ENCODE data around the gene GRIFIN. TPM values are rescaled to one million over a fixed set of nuclear protein-coding genes. Genes with fewer than 3 reads are reported as not detected.
"Not testable (repeated sequence)": the region's sequence is repeated elsewhere in the genome, so short reads cannot be mapped to it uniquely, and the experiment has no call there.

Gene GRIFIN
- polyA plus RNA-seq, 10 donors, result not detected

DNA sequence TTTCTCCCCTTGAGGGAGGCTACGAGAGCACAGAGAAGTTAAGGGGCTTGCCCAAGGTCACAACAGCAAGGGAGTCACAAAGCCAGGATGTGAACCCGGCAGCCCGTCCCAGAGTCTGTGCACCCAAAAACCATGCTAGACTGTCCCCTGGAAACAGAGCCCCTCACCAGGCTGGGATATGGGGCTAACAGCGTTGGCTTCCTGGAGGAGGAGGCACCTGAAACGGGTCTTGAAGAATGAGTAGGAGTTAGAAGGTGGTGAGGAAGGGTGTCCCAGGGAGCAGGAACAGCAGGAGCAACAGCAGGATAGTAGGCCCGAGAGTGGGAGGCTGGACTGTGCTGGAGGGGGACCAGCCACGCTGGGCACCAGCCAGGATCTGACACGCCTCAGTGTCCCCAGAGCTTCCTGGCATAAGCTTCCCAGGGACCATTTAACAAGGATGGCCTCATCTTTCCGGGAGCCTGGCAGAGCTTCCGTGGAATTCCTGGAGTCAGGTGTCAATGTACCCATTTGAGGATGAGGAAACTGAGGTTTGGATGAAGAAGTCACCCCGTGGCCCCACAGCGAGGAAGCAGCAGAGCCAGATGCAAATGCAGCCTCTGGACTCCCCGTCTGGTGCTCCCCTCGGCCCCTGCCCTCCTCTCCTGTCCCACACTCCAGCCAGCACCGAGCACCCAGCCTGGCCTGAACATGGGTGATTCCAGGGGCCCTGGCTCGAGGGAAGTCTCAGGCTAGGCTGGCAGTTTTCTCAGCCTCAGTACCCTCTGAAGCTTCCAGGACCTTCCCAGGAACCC lies 3.3 kb upstream of the GRIFIN start:
- DNase-seq, result no peak

DNA sequence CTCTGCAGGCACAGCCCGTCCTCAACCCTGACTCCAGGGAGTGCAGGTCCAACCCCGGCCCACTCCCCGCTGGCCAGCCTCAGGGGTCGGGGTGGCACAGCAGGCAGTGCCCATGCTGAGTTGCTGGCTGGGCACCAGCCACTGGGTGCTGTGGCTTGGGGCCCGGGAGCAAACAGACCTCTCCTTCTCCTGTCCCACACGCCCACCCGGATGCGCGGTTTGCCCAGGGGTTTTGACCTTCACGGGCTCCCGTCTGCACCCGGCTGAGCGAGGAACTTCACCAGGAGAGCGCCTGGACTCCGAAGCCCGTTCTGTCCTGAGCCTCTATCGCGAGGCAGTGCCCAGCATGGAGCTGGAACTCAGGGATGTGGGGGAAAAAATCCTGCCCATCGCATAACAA lies 2.6 kb upstream of the GRIFIN start:
- DNase-seq, result peak in 1 of 3 donors; percentile 45

DNA sequence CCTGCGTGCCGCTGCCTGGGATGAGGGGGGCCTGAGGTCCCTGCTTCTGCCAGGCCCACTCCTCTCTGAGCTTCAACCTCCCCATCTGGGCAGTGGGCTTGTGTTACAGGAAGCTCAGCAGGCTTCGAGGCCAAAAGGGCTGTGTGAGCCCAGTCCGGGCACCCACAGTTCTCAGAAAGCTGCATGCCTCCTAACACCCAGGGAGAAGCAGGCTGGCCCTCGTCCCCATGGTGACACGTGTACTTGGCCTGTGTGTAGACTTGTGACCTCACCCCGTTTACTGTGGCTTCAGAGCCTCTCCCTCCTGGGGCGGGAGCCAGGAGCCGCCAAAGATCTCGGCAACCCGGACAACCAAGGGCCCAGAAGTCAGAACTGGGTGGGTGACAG lies 2.2 kb upstream of the GRIFIN start:
- peak in 2 of 3 donors; percentile 66 to 72 for DNase-seq

DNA sequence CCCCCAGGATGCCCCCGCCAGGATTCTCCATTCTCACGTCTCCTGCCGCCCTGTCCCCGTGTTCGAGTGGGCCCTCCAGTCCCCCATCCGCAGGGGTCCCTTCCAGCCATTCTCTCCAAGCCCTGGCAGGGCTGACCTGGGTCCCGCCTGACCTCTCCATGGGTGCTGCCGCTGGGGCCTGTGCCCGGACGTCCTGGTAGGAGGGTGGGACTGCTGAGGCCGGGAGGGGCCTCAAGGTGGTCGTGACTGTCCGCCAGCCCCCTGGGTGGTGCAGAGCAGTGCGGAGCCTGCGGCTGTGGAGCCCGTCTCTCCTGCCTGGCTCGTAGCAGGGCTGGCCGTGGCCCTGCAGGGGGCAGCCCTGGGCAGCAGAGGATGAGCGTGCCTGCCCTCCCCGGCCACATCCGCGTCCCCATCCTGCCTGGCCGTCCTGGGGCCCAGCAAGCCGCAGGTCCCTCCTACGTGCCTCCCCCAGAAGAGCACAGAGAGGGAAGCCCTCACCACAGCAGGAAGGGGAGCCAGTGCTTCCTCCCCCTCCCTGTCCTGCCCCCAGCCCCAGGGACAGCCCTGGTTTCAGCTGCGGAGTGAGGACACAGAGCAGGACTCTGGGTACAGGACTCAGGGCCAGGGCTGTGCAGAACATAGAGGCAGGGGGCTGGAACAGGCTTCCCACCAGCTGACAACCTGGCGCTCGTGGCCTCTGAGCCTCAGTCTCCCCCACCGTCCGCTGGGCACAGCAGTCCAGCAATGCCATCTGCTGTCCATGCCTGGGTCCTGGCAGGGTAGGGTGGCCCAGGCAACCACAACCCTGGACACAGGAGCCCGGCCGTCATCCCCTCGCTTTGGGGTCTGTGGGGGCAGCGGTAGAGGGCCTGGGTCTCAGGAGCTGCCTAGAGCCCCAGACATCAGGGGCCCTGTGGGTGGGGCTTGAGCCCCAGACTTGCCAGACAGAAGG lies 1.5 kb upstream of the GRIFIN start:
- peak in 1 of 3 donors; percentile 81 for DNase-seq

DNA sequence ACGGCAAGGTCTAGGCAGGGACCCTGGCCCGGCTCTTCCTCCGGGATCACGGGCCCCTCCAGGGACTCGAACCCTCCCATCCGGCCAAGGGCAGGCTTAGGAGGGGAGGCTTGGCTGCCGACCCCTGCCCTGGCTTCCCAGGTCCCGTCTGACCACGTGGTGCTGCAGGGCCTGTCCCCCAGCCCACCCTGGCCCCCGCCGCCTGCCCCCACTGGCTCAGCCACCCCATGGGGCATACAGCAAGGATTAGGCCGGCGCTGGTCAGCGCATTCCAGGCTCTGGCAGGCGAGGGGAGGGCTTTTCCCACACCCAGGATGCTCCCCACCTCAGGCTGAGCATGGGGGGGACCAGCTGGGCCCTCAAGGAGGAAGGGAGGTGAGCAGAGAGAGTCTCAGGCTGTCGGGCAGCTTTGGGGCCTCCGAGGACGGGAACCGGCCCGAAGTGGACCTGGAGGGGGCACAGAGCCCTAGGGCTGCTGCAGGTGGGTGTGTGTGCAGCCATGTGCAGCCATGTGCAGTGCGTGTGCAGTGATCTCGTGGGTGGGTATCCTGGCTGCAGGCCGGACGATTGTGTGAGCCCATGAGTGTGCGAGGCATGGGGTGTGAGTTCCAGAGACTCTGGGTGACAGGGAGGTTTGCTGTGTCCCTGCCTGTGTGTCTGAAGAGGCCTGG lies 713 bp upstream of the GRIFIN start:
- DNase-seq, result peak in 1 of 3 donors; percentile 13

DNA sequence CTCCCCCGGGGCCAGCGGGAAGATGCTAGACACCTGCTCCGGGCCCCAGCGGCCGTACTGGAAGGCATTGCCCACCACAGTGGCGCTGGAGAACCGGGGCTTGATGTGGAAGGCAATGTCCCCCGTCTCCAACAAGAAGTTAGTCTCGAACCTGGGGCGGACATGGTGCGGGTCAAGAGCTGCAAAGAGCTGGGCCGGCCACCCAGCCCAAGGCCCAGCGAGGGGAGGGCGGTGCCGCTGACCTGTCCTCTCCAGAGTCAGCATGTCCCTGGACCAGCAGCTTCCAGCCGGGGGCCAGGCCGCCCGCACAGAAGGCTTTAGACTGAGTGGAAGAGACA lies 551 bp downstream of the GRIFIN start:
- DNase-seq, result peak in 1 of 3 donors; percentile 11

DNA sequence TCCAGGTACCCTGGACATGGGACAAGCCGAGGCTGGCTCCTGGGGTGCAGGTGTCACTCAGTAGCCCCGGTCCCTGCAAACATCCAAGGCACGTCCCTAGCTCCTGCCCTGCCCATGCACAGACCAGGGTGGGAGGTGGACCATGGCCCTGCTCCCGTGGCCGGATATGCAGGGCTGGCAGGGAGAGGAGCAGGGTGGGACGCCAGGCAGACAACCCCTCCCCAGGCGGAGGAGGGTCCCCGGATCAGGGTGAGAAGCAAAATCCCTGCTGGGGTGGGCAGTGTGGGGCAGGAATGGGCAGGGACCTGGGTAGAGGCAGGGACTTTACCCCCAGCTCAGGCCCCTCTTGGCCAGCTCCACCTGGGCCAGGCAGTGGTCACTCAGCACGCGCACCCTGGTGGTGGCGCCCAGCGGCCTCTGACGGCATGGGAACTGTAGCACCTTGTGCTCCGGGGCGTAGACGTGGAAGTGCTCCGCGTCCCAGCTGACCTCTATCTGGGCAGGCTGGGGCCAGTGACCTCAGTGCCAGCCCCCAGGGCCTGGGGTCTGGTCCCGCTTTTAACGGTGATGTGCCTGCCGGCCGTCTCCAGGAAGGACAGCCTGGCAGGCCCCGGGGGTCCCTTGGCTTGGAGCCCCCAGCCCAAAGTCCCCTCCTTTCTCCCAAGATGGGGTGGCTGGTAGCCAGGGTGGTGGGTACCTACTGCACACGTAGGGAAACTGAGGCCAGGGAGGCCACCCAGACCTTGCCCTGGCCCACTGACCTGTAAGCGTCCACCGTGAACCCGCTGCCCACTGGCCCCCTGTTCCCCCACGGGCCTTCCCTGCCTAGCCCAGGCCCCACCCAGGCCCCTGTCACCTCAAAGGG lies 1.2 kb downstream of the GRIFIN start:
- DNase-seq, result peak in 1 of 3 donors; percentile 18

DNA sequence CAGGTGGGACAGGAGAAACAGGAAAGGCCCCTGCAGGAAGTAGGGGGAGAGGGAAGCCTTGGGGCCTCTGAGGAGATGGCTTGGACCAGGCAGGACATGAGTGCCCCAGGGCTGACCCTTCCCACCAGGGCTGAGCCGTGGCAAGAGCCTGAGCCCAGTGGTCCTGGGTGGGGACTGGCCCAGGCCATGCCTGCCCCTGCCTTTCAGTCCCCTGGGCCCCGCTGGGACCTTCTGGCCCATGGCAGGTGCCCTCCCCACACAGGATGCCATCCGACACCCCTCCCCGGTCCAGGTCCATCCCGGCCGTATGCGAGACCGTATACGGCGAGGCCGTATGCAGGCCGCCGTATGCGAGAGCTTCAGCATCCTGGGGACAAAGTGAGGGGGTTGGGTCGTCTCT lies 2.0 kb downstream of the GRIFIN start:
- no peak for DNase-seq

DNA sequence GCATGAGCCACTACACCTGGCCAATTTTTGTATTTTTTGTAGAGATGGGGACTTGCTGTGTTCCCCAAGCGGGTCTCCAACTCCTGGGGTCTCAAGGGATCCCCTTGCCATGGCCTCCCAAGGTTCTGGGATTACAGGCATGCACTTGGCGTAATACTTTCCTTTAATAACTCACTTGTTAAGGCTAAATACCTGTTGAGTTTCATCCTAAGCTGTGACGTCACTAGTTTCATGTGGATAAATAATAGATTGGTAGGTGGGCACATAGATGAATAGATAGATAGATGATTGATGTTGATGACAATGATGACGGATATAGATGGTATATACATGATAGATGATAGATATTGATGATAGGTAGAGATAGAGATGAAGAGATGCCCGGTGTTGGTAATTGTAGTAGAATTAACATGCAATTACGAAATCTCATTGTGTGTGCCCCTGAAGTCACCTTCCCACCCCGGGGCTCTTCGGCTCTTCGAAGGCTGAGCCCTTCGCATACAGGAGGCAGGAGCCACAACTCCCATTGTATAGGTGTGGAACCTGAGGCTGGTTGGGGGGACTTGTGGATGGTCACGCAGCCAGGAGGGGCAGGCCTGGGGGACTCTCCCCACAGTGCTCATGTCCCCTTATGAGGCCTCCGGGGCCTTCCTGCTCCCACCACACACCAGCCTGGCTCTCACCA lies 2.6 kb downstream of the GRIFIN start:
- no peak for DNase-seq

DNA sequence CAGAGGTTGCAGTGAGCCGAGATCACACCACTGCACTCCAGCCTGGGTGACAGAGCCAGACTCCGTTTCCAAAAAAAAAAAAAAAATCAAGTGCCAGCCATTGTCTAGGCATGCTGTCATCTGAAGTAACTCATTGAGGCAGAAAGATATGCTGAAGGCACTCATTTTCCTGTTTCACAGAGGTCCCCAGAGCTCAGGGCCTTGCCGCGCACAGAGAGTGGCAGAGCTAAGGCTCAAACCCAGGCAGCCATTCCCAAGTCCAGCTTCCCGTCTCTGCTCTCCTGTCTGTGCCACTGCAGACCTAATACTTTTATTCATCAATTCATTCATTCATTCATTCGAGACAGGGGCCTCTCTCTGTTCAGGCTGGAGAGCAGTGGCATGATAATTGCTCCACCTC lies 3.5 kb downstream of the GRIFIN start:
- no peak for DNase-seq

DNA sequence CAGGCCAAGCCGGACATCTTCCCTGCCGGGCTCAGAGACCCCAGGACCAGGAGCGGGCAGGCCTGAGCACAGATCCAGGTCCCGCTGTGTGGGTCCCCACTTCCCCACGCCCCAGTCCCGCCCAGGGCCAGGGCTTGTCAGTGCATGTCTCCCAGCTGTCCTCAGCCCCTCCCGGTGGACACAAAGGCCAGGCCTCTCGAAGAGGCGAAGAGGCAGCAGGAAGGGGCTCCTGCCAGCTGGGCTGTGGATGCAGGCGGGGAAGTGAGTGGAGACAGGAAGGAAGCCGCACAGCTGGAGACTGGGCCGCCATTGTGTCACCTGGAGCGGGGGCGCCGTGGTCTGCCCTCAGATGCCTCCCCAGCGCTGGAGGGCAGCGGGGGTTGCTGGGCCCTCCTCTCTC lies 4.8 kb downstream of the GRIFIN start:
- peak in 1 of 3 donors; percentile 80 for DNase-seq

DNA sequence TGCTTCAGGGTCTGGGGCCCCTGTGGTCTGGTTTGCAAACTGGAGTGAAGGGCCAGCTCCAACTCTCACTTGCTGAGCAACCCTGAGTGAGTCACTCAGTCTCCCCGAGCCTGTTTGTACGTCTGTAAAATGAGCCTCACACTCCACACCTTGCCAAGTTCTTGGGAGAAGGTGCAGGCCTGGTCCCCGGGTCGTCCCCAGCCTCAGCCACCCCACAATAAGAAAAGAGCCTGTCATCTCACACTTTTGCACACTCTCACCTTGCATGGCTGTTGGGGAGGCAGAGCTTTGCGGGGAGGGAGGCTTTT lies 5.2 kb downstream of the GRIFIN start:
- peak in 1 of 3 donors; percentile 37 for DNase-seq

DNA sequence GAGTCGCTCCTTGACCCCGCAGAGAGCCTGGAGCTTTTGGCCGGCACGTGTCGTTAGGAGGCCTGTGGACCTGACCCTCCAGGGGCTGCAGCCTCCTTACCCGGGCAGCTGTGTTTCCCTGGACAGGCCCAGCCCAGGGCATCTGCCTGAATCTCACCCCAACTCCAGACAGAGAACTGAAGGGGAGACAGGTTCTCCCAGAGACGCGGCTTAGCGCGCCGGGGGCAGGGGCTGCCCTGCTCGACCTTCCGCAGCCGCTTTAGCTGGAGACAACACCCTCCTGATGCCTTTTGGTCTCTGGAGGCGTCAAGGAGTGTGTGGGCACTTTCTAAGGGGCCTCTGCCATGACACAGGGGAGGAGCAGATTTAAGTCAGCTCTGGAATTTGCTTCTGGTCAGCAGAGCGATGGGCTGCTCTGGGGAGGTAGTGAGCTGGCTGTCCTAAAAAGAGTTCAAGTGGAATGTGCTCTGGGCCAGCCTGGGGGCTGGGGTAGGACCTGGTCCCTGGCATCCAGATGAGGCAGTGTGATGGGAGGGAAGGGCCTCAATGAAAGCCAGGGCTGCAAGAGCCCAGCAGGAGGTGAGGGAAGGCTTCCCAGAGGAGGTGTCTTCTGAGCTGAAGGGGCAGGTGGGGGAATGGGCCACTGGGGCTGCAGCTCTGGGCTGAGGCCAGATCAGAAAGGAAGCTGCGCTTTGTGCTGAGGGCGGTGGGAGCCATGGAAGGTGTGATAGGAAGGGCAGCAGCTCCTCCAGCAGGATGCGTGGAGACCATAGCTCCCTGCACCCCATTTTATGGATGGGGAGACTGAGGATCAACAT lies 5.8 kb downstream of the GRIFIN start:
- DNase-seq, result no peak

DNA sequence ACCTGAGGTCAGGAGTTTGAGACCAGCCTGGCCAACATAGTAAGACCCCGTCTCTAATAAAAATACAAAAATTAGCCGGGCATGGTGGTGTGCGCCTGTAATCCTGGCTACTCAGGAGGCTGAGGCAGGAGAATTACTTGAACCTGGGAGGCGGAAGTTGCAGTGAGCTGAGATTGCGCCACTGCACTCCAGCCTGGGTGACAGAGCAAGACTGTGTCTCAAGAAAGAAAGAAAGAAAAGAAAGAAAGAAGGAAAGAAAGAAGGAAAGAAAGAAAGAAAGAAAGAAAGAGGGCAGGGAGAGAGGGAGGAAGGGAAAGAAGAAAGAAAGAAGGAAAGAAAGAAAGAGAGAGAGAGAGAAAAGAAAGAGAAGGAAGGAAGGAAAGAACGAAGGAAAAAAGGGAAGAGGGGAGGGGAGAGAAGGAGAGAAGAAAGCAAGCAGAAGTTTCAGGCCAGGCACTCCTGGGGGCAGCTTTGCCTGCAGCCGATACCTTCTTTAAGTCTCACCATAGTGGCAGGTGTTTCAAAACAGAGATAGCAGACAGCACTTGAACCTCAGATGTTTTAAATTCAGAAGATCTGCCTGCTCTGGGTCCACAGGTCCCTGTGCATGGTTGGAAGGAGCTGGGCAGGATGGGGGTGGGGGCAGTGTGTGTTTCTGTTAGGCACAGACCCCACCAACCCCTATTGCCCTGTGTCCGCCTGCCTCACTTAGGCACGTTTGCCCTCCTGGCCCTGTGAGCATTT lies 6.6 kb downstream of the GRIFIN start:
- DNase-seq, result not testable (repeated sequence)

DNA sequence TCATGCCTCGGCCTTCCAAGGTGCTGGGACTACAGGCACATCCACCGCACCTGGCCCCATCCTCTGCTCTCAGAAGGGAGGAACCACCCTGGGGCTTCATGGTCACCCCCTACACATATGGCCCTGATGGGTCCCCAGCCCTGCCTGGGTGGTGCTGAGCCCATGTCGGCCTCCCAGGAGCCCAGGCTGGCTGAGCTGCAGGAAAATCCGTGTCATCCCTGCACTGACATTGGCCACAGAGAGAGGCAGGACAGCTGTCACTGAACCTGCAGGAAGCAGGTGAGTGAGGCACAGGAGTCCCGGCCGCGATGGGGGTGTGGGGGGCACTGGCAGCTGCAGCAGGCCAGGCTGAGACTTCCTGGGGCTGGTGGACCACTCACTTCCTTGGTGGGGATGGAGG lies 8.0 kb downstream of the GRIFIN start:
- DNase-seq, result no peak

DNA sequence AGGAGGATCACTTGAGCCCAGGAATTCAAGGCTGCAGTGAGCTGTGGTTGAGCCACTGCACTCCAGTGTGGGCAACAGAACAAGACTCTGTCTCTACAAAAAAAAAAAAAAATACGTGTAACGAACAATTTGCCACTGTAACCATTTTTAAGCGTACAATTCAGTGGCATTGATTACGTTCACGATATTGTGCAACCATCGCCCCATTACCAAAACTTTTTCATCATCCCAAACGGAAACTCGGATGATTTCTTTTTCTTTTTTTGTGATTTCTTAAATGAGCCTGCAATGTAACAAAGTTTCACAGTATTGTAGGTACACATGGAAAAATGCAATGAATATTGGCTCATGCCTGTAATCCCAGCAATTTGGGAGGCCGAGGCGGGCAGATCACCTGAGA lies 9.5 kb downstream of the GRIFIN start:
- no peak for DNase-seq

DNA sequence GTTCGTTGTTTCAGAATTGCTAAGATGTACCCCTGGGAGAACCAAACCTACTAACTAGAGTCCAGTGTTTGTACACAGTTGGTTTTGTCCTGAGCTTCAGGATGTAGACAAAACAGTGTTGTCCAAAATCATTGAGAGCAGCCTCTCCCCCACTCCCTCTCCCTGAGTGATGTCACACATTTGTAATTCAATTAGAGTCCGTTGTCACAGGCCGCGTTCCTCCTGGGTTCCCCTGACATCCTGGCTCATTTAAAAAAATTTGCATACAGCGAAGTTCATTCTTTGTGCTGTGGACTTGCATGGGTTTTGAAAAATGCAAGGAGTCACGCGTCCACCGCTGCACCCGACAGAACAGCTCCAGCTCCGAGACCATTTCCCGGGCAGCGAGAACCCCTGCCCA lies 10.3 kb downstream of the GRIFIN start:
- DNase-seq, result no peak

DNA sequence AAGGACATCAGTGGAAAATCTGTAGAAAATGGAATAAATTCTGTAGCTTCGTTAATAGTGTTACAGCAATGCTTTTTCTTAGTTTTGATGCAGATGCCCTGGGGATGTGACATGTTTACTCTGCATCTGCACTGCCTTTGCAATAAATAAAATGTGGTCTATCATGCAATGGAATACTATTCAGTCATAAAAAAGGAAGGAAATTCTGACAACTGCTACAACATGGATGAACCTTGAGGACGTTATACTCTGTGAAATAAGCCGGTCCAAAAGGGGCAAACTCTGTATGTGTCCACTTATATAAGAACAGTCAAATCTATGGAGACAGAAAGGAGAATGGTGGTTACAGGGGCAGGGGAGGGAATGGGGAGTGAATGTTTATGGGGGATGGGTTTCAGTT lies 13.5 kb downstream of the GRIFIN start:
- no peak for DNase-seq

DNA sequence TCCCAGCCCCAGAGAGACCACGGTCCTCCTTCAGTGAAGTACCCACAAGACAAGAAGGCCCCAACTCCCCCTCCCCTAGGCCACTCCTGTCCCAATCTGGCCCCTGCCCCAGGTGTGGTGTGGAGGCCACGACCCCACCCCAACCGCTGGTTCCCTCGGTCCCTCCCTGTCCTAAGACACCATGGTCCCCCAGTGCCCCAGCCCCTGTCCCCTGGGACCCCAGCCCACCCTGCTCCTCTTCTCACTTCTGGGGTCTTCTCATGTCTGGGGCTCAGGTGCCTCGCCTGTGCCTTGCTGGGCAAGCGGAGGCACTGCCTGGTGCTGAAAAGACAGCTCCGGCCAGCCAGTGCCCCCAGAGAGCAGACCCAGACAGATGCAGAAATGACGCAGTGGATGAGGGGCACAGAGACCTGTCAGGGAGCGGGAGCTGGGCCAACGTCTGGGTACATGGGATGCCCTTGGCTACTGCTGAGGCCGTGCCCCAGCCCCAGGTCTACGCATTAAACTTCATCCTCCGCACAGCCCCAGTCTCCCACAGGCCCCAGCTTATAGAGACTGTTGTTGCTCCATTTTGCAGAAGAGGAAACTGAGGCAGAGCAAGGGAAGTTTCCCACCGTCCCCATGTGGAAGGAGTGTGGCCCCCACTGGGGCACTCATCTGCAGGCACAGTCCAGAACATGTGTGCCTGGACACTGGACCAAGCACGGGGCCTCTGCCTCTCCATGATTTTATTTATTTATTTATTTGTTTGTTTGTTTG lies 14.8 kb downstream of the GRIFIN start:
- DNase-seq, result no peak

Measured in muscle of back (tissue), 11 donors.